Adrenal gland (tissue), 5 donors: ENCODE data around the gene PSMD4.

Experiments used
- CTCF ChIP-seq, 6 experiments: fragments of 450-650 bp in 4 of 6; fragments of 200-600 bp in 2 of 6; sonication (generic) in 1 of 6; IDR thresholded peaks; 1 replicate in 5 of 6; 2 replicates in 1 of 6; pipeline versions ENCODE4 v1.5.1 to v1.8.0; 2016 to 2021; ENCODE audit warnings: antibody characterized with exemption in 6 of 6, mild to moderate bottlenecking in 2 of 6, moderate library complexity in 1 of 6
- POLR2A ChIP-seq, 2 donors: fragments of 450-650 bp; IDR thresholded peaks; one replicate each; pipeline ENCODE4 v1.6.1; 2017; ENCODE audit warnings: antibody characterized with exemption in 2 of 2, mild to moderate bottlenecking in 2 of 2, moderate library complexity in 1 of 2
- donor health status: DM: no; HTN: no; CAD: no.

DNA sequence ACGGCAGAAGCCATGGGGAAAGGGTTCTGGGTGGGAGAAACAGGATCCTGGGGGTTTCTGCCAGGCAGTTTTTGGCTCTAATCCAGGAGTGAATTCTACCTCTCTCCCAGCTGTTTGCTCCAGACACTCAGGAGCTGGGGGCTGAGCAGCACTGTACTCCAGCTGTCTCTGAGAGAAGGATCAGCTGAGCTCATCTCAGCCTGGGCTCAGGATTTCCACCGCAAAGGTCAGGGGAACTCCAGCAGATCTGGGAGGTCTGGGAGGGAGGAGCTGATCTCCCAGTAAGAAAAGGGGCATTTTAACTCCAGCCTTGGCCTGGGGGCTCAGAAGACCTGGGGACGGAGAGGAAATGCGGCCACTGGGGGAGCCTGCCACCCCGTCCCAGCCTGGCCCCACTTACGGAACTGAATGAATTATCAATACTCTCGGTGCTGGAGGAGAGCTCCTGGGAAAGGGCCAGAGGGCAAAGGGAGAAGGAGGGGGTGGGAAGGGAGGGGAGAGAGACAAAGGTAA lies 55.3 kb downstream of the PSMD4 start:
- TF ChIP-seq CTCF (IDR thresholded peaks at IDR 0.05): no peak
- no peak for TF ChIP-seq POLR2A (IDR thresholded peaks at IDR 0.05)
